Nephron progenitor cell (in vitro differentiated cells): ENCODE data around the gene SOX14.
A peak's percentile ranks its signal among the peaks of the same experiment; 100 is the strongest.

ENCODE experiments used
- DNase-seq: peaks from one replicate; pipeline ENCODE4 v3.0.0; 2021
- H3K27ac Mint-ChIP-seq: 2 replicates; pipeline ENCODE4 v1.8.0; 2021; ENCODE audit warnings: mild to moderate bottlenecking, moderate library complexity, mixed read lengths
- H3K27me3 Mint-ChIP-seq: 2 replicates; pipeline ENCODE4 v1.8.0; 2021; ENCODE audit warnings: mild to moderate bottlenecking, low read depth, mixed read lengths; ENCODE audit not compliant: poor library complexity
- H3K36me3 Mint-ChIP-seq: 2 replicates; pipeline ENCODE4 v1.8.0; 2021; ENCODE audit warnings: low read depth, mixed read lengths
- H3K4me1 Mint-ChIP-seq: 2 replicates; pipeline ENCODE4 v1.8.0; 2021; ENCODE audit warnings: mixed read lengths
- H3K4me3 Mint-ChIP-seq: 2 replicates; pipeline ENCODE4 v1.8.0; 2021; ENCODE audit warnings: mild to moderate bottlenecking, moderate library complexity, mixed read lengths
- H3K9me3 Mint-ChIP-seq: 2 replicates; pipeline ENCODE4 v1.8.0; 2021; ENCODE audit warnings: mild to moderate bottlenecking, moderate library complexity, mixed read lengths
- TF ChIP-seq, protein P1 (sequence below): fragments of 200-600 bp; sonication (generic); IDR thresholded peaks from 2 replicates; pipeline ENCODE4 v1.5.0; 2021; ENCODE audit warnings: antibody characterized with exemption

Gene SOX14

GRCh38 chr3:137766876-137767537 lies 2.9 kb downstream of the SOX14 start:
- no peak overlapping the region for H3K27ac Mint-ChIP-seq
- H3K9me3 Mint-ChIP-seq, result no peaks in the 10 kb centered on the region
- DNase-seq, result no peak
- TF ChIP-seq, protein P1, sequence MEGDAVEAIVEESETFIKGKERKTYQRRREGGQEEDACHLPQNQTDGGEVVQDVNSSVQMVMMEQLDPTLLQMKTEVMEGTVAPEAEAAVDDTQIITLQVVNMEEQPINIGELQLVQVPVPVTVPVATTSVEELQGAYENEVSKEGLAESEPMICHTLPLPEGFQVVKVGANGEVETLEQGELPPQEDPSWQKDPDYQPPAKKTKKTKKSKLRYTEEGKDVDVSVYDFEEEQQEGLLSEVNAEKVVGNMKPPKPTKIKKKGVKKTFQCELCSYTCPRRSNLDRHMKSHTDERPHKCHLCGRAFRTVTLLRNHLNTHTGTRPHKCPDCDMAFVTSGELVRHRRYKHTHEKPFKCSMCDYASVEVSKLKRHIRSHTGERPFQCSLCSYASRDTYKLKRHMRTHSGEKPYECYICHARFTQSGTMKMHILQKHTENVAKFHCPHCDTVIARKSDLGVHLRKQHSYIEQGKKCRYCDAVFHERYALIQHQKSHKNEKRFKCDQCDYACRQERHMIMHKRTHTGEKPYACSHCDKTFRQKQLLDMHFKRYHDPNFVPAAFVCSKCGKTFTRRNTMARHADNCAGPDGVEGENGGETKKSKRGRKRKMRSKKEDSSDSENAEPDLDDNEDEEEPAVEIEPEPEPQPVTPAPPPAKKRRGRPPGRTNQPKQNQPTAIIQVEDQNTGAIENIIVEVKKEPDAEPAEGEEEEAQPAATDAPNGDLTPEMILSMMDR, result no peak
- H3K36me3 Mint-ChIP-seq, result no peaks in the 10 kb centered on the region
- peaks cover 100% of the 10 kb centered on the region for H3K27me3 Mint-ChIP-seq
- no peak overlapping the region for H3K4me3 Mint-ChIP-seq
- peaks cover 62% of the 10 kb centered on the region for H3K4me1 Mint-ChIP-seq

GRCh38 chr3:137767538-137768360 lies 3.6 kb downstream of the SOX14 start:
- no peaks in the 10 kb centered on the region for H3K9me3 Mint-ChIP-seq
- TF ChIP-seq, protein P1, result no peak
- H3K27ac Mint-ChIP-seq, result no peak overlapping the region
- H3K27me3 Mint-ChIP-seq, result peaks cover 100% of the 10 kb centered on the region
- DNase-seq, result peak; percentile 23
- peaks cover 59% of the 10 kb centered on the region for H3K4me1 Mint-ChIP-seq
- peak overlapping the region; percentile 49 for H3K4me3 Mint-ChIP-seq
- H3K36me3 Mint-ChIP-seq, result no peaks in the 10 kb centered on the region

- TF ChIP-seq, protein P1, result no peak
- peaks cover 50% of the 10 kb centered on the region for H3K4me1 Mint-ChIP-seq
- no peak overlapping the region for H3K27ac Mint-ChIP-seq
- DNase-seq, result peak; percentile 53
- peaks cover 100% of the 10 kb centered on the region for H3K27me3 Mint-ChIP-seq
- no peaks in the 10 kb centered on the region for H3K36me3 Mint-ChIP-seq
- H3K4me3 Mint-ChIP-seq, result peak overlapping the region; percentile 72
- no peaks in the 10 kb centered on the region for H3K9me3 Mint-ChIP-seq
These were observed 4.5 kb downstream of the SOX14 start for GRCh38 chr3:137768361-137769321.

DNA sequence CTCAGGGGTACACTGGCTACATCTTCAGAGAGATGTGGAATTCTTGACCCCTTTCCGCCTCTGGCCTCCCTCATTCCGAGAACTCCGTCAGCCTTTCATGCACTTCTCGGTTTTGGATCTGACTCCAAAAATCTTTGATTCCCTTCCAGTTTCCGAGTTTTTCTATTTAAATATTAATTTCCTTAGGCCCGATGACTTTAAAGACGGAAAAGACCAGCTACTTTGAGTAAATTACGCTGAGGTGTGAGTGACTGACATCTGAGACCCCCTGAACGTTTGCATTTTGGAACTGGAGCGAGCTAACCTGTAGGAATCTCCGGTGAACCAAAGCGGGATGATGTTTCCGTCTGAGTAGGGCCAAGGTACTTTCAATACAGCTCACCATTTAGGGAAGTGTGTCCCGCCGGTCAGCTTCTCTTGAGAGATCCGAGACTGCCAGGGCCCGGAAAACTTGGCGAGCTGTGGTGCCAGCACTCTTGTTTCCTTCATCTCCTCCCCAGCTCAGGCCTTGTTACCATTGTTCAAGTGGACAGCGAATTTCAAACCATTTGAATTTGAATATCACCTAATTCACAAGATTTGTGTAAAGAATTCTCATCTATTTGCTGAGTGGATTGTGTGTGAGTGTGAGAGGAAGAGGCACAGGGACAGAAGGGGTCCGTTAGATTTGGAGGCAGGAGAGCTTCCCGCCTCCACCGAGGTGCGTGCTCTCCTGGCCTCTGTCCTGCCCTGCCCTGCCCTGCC lies 5.4 kb downstream of the SOX14 start:
- Mint-ChIP-seq H3K36me3 (no peaks in the 10 kb centered on the region), H3K4me1 (peaks cover 43% of the 10 kb centered on the region), H3K4me3 (peak overlapping the region; percentile 50), H3K27me3 (peaks cover 100% of the 10 kb centered on the region), H3K9me3 (no peaks in the 10 kb centered on the region), H3K27ac (no peak overlapping the region)
- TF ChIP-seq, protein P1, result no peak
- no peak for DNase-seq

DNA sequence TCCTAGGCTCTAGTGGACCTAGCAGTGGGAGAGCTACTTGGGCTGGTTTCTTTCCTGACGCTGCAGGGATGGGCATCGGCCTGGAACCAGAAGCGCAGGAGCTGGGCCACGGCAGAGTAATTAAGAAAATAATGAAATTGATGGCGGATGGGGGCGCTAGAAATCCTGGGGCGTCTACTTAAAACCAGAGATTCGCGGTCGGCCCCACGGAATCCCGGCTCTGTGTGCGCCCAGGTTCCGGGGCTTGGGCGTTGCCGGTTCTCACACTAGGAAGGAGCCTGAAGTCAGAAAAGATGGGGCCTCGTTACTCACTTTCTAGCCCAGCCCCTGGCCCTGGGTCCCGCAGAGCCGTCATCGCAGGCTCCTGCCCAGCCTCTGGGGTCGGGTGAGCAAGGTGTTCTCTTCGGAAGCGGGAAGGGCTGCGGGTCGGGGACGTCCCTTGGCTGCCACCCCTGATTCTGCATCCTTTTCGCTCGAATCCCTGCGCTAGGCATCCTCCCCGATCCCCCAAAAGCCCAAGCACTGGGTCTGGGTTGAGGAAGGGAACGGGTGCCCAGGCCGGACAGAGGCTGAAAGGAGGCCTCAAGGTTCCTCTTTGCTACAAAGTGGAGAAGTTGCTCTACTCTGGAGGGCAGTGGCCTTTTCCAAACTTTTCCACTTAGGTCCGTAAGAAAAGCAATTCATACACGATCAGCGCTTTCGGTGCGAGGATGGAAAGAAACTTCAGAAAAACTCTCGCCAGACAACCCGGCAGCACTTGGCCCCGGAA lies 6.1 kb downstream of the SOX14 start:
- Mint-ChIP-seq H3K36me3 (no peaks in the 10 kb centered on the region), H3K4me1 (peaks cover 41% of the 10 kb centered on the region)

More for the DNA sequence above, 6.1 kb downstream of the SOX14 start:
- no peaks in the 10 kb centered on the region for H3K9me3 Mint-ChIP-seq
- peak; percentile 23 for DNase-seq
- peaks cover 100% of the 10 kb centered on the region for H3K27me3 Mint-ChIP-seq
- no peak overlapping the region for H3K27ac Mint-ChIP-seq
- peak overlapping the region; percentile 62 for H3K4me3 Mint-ChIP-seq
- TF ChIP-seq, protein P1, result no peak
